ENCODE data around the gene SLCO3A1.

DNA sequence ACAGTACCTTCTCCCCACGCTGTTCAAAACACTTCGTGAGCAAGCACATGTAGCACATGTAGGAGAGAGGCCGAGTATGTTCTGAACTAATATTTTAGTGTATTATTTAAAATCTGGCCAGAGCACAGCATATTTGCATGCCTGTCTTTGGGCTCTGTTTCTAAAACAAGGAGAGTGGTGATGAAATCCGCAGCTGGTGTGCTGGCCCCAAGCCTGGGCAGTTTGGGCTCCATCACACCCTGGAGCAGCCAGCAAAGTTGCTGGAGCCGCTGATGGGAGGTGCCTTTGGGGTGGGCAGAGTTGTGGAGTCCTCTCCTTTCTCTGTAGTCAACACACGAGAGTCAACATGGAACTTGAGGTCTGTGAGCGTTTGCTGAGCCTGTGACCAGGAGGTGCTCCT lies 116.6 kb downstream of the SLCO3A1 start:
- TF ChIP-seq, protein P1, sequence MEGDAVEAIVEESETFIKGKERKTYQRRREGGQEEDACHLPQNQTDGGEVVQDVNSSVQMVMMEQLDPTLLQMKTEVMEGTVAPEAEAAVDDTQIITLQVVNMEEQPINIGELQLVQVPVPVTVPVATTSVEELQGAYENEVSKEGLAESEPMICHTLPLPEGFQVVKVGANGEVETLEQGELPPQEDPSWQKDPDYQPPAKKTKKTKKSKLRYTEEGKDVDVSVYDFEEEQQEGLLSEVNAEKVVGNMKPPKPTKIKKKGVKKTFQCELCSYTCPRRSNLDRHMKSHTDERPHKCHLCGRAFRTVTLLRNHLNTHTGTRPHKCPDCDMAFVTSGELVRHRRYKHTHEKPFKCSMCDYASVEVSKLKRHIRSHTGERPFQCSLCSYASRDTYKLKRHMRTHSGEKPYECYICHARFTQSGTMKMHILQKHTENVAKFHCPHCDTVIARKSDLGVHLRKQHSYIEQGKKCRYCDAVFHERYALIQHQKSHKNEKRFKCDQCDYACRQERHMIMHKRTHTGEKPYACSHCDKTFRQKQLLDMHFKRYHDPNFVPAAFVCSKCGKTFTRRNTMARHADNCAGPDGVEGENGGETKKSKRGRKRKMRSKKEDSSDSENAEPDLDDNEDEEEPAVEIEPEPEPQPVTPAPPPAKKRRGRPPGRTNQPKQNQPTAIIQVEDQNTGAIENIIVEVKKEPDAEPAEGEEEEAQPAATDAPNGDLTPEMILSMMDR (IDR thresholded peaks at IDR 0.05) = no peak
- no peak for TF ChIP-seq POLR2A (IDR thresholded peaks at IDR 0.05)

Data from adrenal gland (tissue), 5 donors.